ENCODE measurements around the gene PIGW.

The PIGW gene

DNA sequence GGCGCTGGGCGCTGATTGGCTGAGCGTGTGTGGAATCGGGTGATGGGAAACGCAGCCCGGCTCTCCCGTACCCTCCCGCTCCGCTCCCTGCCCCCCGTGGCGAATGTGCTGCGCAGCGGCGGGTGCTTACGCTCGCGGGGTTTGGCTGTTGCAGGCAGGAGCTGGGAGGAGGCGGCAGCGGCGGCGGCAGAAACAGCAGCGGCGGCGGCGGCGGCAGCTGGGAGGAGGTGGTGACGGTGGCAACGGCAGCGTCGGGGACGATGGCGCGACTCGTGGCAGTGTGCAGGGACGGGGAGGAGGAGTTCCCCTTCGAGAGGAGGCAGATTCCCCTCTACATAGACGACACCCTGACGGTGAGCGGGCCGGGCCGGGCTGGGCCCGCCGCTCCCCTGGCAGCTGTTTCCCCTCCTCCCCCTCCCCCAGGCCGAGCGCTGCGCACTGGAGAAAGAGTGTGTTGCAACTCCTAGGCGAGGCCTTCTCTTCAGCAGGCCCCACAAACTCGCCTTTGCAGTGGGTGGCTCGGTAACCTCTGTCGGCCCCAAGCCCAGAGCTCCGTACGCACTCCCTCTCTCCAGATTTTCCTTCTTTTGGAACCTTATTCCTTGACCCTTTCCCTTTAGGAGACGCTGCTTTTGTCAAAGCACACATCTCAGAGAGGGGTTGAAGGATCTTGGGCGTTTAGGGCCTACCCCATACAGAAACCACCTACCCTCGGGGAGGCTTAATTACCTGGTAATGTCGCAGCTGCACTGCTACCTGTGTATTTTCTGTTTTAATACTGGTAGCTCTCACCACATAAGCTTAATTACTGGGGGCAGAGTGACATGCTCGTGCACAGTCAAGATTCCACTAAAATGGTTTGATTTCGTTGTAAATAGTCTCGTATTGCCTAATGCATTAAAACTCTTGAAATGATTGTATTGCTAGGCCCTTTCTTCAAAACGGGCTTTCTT lies 11.0 kb downstream of the PIGW start:
- DNase-seq (ENCODE audit: low read depth in 2 of 2) = peak; percentile 87 to 93

GRCh38 chr17:36546418-36547093 lies 11.8 kb downstream of the PIGW start:
- DNase-seq (ENCODE audit: low read depth in 2 of 2) = no peak

DNA sequence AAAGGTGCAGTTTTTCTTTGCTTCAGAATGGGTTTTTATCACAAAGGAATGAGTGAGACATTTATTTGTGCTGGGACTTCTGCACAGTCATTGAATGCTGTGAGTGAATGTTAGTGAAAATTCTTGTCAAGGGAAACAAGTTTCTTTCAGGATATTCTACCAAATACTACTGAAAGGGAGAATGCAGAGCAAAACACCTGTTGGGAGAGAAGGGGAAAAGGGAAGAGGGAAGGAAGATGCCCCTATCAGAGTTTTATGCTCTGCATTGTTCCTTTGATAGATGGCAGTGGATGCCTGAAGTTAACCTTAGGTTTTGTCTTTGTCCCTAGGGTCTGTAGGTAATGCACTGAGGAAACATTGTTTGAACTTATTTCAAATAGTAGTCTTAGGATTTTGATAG lies 13.0 kb downstream of the PIGW start:
- no peak for DNase-seq (ENCODE audit: low read depth in 2 of 2)

DNA sequence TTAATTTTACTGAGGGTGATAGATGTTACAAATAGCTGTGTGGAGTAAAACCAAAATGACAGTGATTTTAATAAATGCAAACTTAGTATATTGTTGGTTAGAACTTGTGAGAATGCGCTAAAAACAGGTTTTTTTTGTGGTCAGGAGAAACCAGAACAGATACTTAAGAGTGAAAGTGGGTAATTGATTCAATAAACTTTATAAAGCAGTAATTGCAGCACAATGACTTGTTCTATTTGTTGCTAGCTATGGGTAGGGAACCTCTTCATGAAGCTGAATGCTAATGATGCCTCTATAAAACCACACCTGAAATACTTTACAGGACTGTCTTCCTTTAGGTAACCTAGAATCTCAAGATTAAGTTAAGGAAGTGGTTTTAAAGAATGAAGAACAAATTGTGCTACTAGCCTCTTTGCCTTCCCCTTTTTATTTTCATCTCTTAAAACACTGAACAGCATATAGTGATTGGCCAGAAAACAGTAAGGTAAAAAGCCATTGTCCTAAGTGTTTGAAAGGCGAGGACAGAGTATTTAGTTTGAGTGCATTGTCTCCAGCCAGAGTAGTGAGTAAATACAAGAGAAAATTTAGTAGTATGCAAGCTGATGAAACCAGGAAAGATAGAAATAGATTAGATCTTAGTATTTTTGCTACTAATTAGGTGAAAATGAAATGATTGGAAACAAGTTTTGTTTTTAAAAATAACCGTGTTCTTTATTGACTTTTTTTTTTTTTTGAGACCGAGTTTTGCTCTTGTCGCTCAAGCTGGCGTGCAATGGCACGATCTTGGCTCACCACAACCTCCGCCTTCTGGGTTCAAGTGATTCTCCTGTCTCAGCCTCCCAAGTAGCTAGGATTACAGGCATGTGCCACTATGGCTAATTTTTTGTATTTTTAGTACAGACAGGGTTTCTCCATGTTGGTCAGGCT lies 16.0 kb downstream of the PIGW start:
- no peak for DNase-seq (ENCODE audit: low read depth in 2 of 2)

- DNase-seq (ENCODE audit: low read depth in 2 of 2) = no peak
Measured at GRCh38 chr17:36553459-36553858, 18.7 kb downstream of the PIGW start.

- no peak for DNase-seq (ENCODE audit: low read depth in 2 of 2)
Measured at GRCh38 chr17:36566081-36566480, 31.3 kb downstream of the PIGW start.

DNA sequence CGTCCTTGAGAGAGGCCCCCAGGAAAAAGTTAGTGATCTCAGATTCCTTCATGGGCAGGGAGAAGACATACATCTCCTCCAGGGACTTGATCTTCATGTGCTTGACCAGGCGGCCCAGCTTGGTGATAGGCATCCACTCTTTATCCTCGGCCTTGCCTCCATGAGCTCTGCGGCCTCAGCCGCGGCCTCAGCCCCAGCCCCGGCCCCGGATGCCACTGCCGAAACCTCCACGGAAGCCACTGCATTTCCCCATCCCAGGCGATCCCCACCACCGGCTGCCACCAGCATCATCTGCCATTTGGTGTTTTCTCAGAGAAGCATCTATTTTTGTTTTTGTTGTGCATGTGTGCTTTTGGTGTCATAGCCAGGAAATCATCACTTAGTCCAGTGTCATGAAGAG lies 40.2 kb downstream of the PIGW start:
- DNase-seq (ENCODE audit: low read depth in 2 of 2) = no peak

DNA sequence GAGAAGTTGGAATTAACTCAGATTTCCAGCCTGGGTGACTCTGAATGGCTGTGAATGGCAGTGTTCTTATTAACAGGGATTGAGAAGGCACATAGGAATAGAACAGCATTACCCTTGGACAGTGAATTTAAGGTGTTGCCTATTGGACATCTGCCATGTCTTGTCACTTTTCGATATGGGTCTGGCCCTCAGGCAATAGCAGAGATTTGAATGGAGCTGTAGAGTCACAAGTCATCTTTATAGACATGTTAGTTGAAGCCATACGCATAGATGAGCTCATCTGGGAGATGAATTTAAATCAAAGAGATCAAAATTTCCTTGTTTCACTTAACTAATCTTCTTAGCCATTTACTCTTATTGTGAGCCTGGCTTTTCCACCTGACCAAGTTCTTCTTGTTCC lies 42.0 kb downstream of the PIGW start:
- DNase-seq (ENCODE audit: low read depth in 2 of 2) = no peak

DNA sequence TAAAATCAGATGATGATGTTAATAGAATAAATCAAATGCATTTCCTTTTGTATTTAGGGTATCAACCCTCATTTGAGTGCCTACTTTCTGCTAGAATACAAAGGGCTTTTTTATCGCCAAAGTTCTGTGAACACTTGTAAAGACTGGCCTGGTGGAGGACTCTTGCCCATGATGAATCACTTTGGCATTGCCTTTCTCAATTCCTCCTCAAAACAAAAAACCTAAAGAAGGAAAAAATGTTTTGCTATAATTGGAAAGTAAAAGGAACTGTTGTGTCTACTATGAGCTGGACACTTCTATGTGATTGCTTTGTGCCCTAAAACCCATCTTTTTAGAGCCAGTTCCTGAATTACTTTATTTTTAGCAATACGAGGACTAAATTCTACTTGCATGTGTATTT lies 43.9 kb downstream of the PIGW start:
- no peak for DNase-seq (ENCODE audit: low read depth in 2 of 2)

GRCh38 chr17:36583787-36584186 lies 49.0 kb downstream of the PIGW start:
- DNase-seq (ENCODE audit: low read depth in 2 of 2) = no peak

GRCh38 chr17:36586138-36586537 lies 51.4 kb downstream of the PIGW start:
- DNase-seq (ENCODE audit: low read depth in 2 of 2) = no peak

Measured in activated CD8-positive, alpha-beta memory T cell treated with anti-CD3 and anti-CD28 coated beads for 4 hours (primary cell).